ENCODE data around the gene HSD11B1L.

Gene HSD11B1L

GRCh38 chr19:5711025-5711424 lies 30.2 kb downstream of the HSD11B1L start:
- TF ChIP-seq, protein P1, sequence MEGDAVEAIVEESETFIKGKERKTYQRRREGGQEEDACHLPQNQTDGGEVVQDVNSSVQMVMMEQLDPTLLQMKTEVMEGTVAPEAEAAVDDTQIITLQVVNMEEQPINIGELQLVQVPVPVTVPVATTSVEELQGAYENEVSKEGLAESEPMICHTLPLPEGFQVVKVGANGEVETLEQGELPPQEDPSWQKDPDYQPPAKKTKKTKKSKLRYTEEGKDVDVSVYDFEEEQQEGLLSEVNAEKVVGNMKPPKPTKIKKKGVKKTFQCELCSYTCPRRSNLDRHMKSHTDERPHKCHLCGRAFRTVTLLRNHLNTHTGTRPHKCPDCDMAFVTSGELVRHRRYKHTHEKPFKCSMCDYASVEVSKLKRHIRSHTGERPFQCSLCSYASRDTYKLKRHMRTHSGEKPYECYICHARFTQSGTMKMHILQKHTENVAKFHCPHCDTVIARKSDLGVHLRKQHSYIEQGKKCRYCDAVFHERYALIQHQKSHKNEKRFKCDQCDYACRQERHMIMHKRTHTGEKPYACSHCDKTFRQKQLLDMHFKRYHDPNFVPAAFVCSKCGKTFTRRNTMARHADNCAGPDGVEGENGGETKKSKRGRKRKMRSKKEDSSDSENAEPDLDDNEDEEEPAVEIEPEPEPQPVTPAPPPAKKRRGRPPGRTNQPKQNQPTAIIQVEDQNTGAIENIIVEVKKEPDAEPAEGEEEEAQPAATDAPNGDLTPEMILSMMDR (IDR thresholded peaks at IDR 0.05; ENCODE audit: control insufficient read depth, extremely low read depth, insufficient read depth) = no peak
- H3K4me3 ChIP-seq (ENCODE audit: low read depth, low read length) = no peak overlapping the region
- DNase-seq (ENCODE audit: low read depth) = no peak

- no peak for DNase-seq (ENCODE audit: low read depth)
- TF ChIP-seq, protein P1 (IDR thresholded peaks at IDR 0.05; ENCODE audit: control insufficient read depth, extremely low read depth, insufficient read depth) = no peak
- H3K4me3 ChIP-seq (ENCODE audit: low read depth, low read length) = no peak overlapping the region
These were observed 30.9 kb downstream of the HSD11B1L start for GRCh38 chr19:5711713-5712161.

GRCh38 chr19:5713228-5713627 lies 32.4 kb downstream of the HSD11B1L start:
- TF ChIP-seq, protein P1 (IDR thresholded peaks at IDR 0.05; ENCODE audit: control insufficient read depth, extremely low read depth, insufficient read depth) = no peak
- H3K4me3 ChIP-seq (ENCODE audit: low read depth, low read length) = no peak overlapping the region

GRCh38 chr19:5714816-5715215 lies 34.0 kb downstream of the HSD11B1L start:
- TF ChIP-seq, protein P1 (IDR thresholded peaks at IDR 0.05; ENCODE audit: control insufficient read depth, extremely low read depth, insufficient read depth) = no peak
- DNase-seq (ENCODE audit: low read depth) = no peak
- no peak overlapping the region for H3K4me3 ChIP-seq (ENCODE audit: low read depth, low read length)

More at GRCh38 chr19:5713228-5713627, 32.4 kb downstream of the HSD11B1L start:
- no peak for DNase-seq (ENCODE audit: low read depth)

DNA sequence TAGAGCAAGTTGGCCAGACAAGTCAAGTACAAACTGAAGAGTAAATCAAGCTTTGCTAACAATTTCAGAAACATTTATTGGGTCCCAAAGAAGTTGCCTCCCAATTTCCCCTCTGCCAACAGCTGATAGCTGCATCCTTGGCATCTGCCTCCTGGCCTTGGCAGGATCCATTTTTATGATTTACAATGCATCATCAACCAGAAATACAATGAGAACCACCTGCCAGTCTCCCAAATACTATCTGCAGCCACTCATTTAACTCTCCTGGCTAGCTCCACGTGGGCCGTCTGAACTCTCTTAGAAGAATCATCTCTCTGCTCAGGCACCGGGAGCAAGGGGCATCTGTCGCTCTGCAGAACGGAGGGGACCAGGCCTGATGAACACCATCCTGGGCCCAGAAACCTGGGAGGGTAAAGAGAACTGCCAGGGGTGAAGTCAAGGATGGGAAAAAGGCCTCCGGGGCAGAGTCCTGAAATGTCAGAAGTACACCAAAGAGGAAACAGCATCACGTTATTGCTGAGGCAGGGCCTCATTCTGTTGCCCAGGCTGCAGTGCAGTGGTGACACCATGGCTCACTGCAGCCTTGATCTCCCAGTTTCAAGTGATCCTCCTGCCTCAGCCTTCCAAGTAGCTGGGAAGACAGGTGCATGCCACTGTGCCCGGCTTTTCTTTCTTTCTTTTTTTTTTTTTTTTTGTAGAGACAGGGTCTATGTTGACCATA lies 36.5 kb downstream of the HSD11B1L start:
- peak overlapping the region; percentile 99 for H3K4me3 ChIP-seq (ENCODE audit: low read depth, low read length)
- no peak for DNase-seq (ENCODE audit: low read depth)
- TF ChIP-seq, protein P1 (IDR thresholded peaks at IDR 0.05; ENCODE audit: control insufficient read depth, extremely low read depth, insufficient read depth) = no peak

- TF ChIP-seq, protein P1 (IDR thresholded peaks at IDR 0.05; ENCODE audit: control insufficient read depth, extremely low read depth, insufficient read depth) = no peak
- DNase-seq (ENCODE audit: low read depth) = no peak
These were observed 37.3 kb downstream of the HSD11B1L start for GRCh38 chr19:5718037-5718578.

More at GRCh38 chr19:5718037-5718578, 37.3 kb downstream of the HSD11B1L start:
- peak overlapping the region; percentile 99 for H3K4me3 ChIP-seq (ENCODE audit: low read depth, low read length)

All from LNCaP clone FGC (cell line).